Thoracic aorta (tissue), 2 donors: ENCODE data around the gene PFDN1. TPM values are rescaled to one million over a fixed set of nuclear protein-coding genes. Genes with fewer than 3 reads are reported as not detected.
"Not testable (repeated sequence)": the region's sequence is repeated elsewhere in the genome, so short reads cannot be mapped to it uniquely, and the experiment has no call there.

Source experiments
- ATAC-seq: fragments of 150-250 bp; one replicate; pipeline ENCODE4 v1.8.0; 2017; ENCODE audit warnings: low read depth; ENCODE audit not compliant: insufficient number of reproducible peaks, low FRiP score
- DNase-seq: peaks from one replicate; pipeline ENCODE4 v3.0.0-alpha.2; 2020; ENCODE audit warnings: low spot score
- H3K27ac ChIP-seq, 2 donors: fragments of 200-600 bp; sonication (generic); 1 replicate in 1 of 2; 2 replicates in 1 of 2; pipeline ENCODE4 v1.5.1; 2016; ENCODE audit warnings: mild to moderate bottlenecking in 2 of 2, moderate library complexity in 2 of 2
- H3K27me3 ChIP-seq: fragments of 200-600 bp; sonication (generic); replicated peaks from 2 replicates; pipeline ENCODE4 v1.6.0; 2016; ENCODE audit warnings: mild to moderate bottlenecking; ENCODE audit not compliant: insufficient read depth
- H3K36me3 ChIP-seq: fragments of 200-600 bp; sonication (generic); one replicate; pipeline ENCODE4 v1.5.1; 2016
- H3K4me1 ChIP-seq, 2 donors: fragments of 200-600 bp; sonication (generic); 1 replicate in 1 of 2; 2 replicates in 1 of 2; pipeline versions ENCODE4 v1.5.1 to v1.6.0; 2016; ENCODE audit warnings: low read depth in 2 of 2, mild to moderate bottlenecking in 1 of 2; ENCODE audit not compliant: control insufficient read depth in 1 of 2
- H3K4me3 ChIP-seq: fragments of 200-600 bp; sonication (generic); 2 replicates; pipeline ENCODE4 v1.5.1; 2016; ENCODE audit warnings: mild to moderate bottlenecking
- H3K9me3 ChIP-seq: fragments of 200-600 bp; sonication (generic); 2 replicates; pipeline ENCODE4 v1.5.1; 2016
- total RNA-seq, 2 donors: library from RNA; depleted of rRNA; stranded (reverse); fragments of >200 nt; gene quantifications; one replicate each; pipeline versions ENCODE4 v1.1.0 to v1.2.3, GENCODE V29; 2016
- TF ChIP-seq, protein P1 (sequence below): fragments of 200-600 bp; sonication (generic); IDR thresholded peaks from one replicate; pipeline ENCODE4 v1.5.1; 2019; ENCODE audit warnings: antibody characterized with exemption

The PFDN1 gene
- total RNA-seq, 2 donors from 2014 or later = 62.5 to 72.2 TPM

DNA sequence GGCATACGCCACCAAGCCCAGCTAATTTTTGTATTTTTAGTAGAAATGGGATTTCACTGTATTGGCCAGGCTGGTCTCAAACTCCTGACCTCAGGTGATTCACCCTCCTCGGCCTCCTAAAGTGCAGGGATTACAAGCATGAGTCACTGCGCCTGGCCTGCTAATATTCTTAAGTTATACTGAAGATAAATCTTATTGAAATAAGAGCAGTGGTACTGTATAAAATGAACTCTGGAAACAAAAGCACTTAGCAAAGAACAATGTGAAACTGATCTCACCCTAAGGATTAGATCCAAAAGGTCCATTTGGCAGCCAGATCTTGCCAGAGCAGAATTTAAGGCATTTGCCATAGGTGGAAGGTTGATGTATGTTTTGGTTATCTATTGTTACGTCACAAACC, 100.8 kb downstream of the PFDN1 start:
- Histone ChIP-seq H3K27me3 (no peaks in the 10 kb centered on the region), H3K9me3 (no peaks in the 10 kb centered on the region), H3K27ac (no peak overlapping the region), H3K36me3 (no peaks in the 10 kb centered on the region), H3K4me1 (no peaks in the 10 kb centered on the region), H3K4me3 (no peak overlapping the region)
- no peak for DNase-seq
- TF ChIP-seq, protein P1, sequence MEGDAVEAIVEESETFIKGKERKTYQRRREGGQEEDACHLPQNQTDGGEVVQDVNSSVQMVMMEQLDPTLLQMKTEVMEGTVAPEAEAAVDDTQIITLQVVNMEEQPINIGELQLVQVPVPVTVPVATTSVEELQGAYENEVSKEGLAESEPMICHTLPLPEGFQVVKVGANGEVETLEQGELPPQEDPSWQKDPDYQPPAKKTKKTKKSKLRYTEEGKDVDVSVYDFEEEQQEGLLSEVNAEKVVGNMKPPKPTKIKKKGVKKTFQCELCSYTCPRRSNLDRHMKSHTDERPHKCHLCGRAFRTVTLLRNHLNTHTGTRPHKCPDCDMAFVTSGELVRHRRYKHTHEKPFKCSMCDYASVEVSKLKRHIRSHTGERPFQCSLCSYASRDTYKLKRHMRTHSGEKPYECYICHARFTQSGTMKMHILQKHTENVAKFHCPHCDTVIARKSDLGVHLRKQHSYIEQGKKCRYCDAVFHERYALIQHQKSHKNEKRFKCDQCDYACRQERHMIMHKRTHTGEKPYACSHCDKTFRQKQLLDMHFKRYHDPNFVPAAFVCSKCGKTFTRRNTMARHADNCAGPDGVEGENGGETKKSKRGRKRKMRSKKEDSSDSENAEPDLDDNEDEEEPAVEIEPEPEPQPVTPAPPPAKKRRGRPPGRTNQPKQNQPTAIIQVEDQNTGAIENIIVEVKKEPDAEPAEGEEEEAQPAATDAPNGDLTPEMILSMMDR = no peak
- no peak for ATAC-seq

DNA sequence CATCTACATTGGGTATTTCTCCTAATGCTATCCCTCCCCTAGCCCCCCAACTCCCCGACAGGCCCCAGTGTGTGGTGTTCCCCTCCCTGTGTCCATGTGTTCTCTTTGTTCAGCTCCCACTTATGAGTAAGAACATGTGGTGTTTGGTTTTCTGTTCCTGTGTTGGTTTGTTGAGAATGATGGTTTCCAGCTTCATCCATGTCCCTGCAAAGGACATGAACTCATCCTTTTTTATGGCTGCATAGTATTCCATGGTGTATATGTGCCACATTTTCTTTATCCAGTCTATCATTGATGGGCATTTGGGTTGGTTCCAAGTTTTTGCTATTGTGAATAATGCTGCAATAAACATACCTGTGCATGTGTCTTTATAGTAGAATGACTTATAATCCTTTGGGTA, 104.0 kb downstream of the PFDN1 start:
- H3K9me3 ChIP-seq, H3K4me1 ChIP-seq, H3K27ac ChIP-seq, DNase-seq, ATAC-seq, H3K36me3 ChIP-seq, H3K27me3 ChIP-seq, H3K4me3 ChIP-seq: not testable (repeated sequence)

DNA sequence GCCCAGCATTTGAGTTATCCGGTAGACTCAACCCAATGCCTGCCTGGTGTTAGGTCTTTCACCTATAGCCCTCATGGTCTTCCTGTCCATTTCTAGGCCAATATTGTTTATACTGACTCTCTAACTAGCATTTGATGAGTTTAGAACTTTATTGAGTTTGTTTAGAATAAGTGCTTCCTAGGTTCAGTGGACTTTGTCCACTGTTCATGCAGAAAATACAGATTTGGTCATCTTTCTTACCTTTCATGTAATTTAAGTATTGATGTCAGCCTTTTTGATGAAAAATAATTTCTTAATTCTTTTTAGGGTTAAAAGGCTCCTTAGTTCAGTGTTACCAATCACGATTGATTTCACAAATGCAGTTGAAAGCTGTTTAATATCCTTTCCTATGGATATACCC, 105.9 kb downstream of the PFDN1 start:
- H3K36me3 ChIP-seq = no peaks in the 10 kb centered on the region
- no peak overlapping the region for H3K4me3 ChIP-seq
- no peak overlapping the region for H3K27ac ChIP-seq
- H3K4me1 ChIP-seq = no peaks in the 10 kb centered on the region
- ATAC-seq = no peak
- no peaks in the 10 kb centered on the region for H3K27me3 ChIP-seq
- H3K9me3 ChIP-seq = no peaks in the 10 kb centered on the region
- no peak for DNase-seq
- TF ChIP-seq, protein P1 = no peak

DNA sequence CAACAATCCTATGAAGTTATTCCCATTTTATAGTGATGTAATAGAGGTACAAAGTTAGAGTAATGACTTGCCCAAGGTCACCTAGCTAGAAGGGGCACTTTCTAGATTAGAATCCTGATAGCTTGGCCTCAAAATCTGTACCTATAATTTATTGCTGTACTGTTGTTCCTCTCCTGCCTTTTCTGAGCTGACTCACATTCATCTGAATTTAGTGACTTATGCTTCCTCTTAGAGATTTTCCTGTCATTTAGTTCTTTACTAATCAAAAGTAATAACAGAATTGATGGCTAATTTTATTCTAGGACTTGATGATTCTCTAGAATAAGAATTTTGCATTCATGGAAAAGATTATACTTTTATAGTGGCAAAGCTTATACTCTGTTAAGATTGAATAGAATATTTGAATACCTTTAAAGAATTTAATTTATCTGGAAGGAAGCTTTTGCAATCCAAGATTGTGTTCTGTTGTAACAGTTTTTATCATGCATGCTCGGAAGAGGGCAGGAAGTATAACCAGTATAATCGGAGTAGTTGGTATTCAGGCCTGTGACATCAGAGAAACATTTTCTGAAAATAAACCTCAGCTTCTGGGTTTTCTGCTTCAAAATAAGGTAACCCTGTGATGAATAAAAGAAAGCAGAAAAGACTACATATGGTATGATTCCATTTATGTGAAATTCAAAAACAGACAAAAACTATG, 106.6 kb downstream of the PFDN1 start:
- DNase-seq = no peak
- Histone ChIP-seq H3K27me3 (no peaks in the 10 kb centered on the region), H3K27ac (no peak overlapping the region), H3K36me3 (no peaks in the 10 kb centered on the region), H3K9me3 (no peaks in the 10 kb centered on the region), H3K4me1 (peaks cover 0 to 1% of the 10 kb centered on the region in 2 donors), H3K4me3 (no peak overlapping the region)
- no peak for ATAC-seq
- TF ChIP-seq, protein P1 = no peak

Other genes starting within 250 kb of the PFDN1 start
- gene PURA, start 189.0 kb downstream of the PFDN1 start, total RNA-seq = 10 to 100 TPM; 41.6 to 44.3 TPM
- 10 to 100 TPM; 24.2 to 25.9 TPM for gene IGIP, start 177.2 kb downstream of the PFDN1 start, total RNA-seq
- 10 to 100 TPM; 64.9 to 89.5 TPM for gene CYSTM1, start 127.9 kb downstream of the PFDN1 start, total RNA-seq
- gene HBEGF, start 43.5 kb upstream of the PFDN1 start, total RNA-seq = 10 to 100 TPM; 22.6 to 36.0 TPM
- not detected for gene SLC4A9, start 57.1 kb upstream of the PFDN1 start, total RNA-seq
- gene ANKHD1, start 98.7 kb upstream of the PFDN1 start, total RNA-seq = 100 to 1,000 TPM; 106 to 173 TPM
- 1 to 10 TPM in 1 of 2 donors, not detected in 1; 6.0 TPM for gene EIF4EBP3, start 244.6 kb upstream of the PFDN1 start, total RNA-seq